Measurements from ENCODE around the gene RAB14.

The RAB14 gene

DNA sequence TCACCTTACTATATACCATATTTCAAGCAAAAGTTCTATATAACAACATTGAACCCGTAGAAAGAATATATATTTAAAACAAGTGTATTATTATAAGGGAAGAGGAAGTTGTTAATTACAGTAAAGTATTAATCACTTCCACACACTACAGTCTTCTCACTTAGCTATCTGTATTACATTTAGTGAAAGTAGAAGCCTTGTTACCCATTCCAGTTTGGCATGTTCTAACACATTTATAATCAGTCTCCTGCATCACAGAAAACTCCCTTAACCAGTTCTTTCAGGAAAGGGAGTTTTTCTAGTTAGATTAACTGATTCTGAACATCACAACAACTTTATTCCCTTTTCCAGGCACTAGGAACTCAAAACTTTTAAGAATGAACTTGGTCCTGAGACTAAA is 6.9 kb downstream of the RAB14 start:
- Histone ChIP-seq H3K27me3 (ENCODE audit: insufficient read depth, poor library complexity, severe bottlenecking) (no peaks in the 10 kb centered on the region), H3K27ac (ENCODE audit: poor library complexity, severe bottlenecking) (peak overlapping the region; percentile 47)

DNA sequence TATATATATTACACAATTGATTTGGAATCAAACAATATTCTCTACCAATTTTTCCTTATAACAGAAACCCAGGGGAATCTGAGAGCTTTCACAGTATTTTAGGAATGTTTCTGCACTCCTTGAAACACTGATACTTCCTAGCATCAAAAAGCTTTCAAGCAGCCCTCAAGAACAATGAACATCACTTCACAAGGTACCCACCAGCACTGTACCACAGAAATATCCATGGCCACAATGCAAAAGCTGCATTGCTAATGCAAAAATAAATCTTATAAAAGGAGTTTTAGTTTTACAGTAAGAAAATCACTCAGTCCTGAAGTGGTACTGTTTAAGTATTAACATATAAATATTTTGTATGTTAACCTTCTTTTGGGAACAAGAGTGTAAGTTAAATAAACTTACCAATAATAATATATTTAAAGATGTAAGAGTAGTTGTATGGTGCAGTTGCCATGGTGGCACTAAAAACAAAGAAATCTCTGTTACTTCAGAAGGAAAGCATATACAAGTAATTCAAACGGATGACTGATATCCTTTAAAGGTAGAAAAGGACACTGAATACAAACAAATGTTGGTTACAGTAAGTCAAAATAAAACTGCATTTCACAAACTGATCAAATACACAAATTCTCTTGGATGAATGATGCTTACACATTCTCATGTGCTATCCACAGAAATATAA is 8.6 kb downstream of the RAB14 start:
- H3K4me3 ChIP-seq (ENCODE audit: severe bottlenecking), result no peak overlapping the region
- TF ChIP-seq, protein P1, sequence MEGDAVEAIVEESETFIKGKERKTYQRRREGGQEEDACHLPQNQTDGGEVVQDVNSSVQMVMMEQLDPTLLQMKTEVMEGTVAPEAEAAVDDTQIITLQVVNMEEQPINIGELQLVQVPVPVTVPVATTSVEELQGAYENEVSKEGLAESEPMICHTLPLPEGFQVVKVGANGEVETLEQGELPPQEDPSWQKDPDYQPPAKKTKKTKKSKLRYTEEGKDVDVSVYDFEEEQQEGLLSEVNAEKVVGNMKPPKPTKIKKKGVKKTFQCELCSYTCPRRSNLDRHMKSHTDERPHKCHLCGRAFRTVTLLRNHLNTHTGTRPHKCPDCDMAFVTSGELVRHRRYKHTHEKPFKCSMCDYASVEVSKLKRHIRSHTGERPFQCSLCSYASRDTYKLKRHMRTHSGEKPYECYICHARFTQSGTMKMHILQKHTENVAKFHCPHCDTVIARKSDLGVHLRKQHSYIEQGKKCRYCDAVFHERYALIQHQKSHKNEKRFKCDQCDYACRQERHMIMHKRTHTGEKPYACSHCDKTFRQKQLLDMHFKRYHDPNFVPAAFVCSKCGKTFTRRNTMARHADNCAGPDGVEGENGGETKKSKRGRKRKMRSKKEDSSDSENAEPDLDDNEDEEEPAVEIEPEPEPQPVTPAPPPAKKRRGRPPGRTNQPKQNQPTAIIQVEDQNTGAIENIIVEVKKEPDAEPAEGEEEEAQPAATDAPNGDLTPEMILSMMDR (IDR thresholded peaks at IDR 0.05; ENCODE audit: poor library complexity, severe bottlenecking), result no peak
- DNase-seq (ENCODE audit: low spot score) (no peak), ATAC-seq (ENCODE audit: low read depth) (no peak)
- H3K27me3 ChIP-seq (ENCODE audit: insufficient read depth, poor library complexity, severe bottlenecking), result no peaks in the 10 kb centered on the region
- H3K4me1 ChIP-seq (ENCODE audit: insufficient read depth, poor library complexity, severe bottlenecking), result peaks cover 57% of the 10 kb centered on the region
- no peak overlapping the region for H3K27ac ChIP-seq (ENCODE audit: poor library complexity, severe bottlenecking)
- H3K9me3 ChIP-seq (ENCODE audit: severe bottlenecking), result no peaks in the 10 kb centered on the region
- H3K36me3 ChIP-seq (ENCODE audit: low read depth), result peaks cover 29% of the 10 kb centered on the region

More for the DNA sequence above, 6.9 kb downstream of the RAB14 start:
- Histone ChIP-seq H3K4me1 (ENCODE audit: insufficient read depth, poor library complexity, severe bottlenecking) (peaks cover 67% of the 10 kb centered on the region), H3K36me3 (ENCODE audit: low read depth) (peaks cover 27% of the 10 kb centered on the region), H3K9me3 (ENCODE audit: severe bottlenecking) (no peaks in the 10 kb centered on the region), H3K4me3 (ENCODE audit: severe bottlenecking) (no peak overlapping the region)
- DNase-seq (ENCODE audit: low spot score) (no peak), ATAC-seq (ENCODE audit: low read depth) (peak; percentile 61; the same call in 2 of the 3 replicates)
- TF ChIP-seq, protein P1 (IDR thresholded peaks at IDR 0.05; ENCODE audit: poor library complexity, severe bottlenecking), result no peak

DNA sequence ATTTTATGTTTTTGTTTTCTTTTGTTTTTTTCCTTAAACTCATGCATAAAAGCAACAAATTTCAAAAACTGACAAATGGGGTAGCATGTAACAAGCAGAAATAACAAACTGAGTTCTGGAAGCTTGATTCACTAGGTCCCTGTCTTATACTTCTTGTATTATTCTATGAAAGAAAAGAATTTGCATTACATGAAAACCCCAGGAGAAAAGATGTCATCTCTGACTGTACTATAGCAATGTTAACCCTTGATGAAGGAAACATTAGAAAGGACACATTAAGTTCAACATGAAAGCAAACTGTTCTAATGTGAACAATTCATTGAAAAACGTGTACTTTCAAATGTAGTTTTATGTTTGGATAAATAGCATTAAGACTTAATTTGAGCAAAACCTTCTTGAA is 9.2 kb downstream of the RAB14 start:
- H3K27ac ChIP-seq (ENCODE audit: poor library complexity, severe bottlenecking), result no peak overlapping the region
- peaks cover 29% of the 10 kb centered on the region for H3K36me3 ChIP-seq (ENCODE audit: low read depth)
- DNase-seq (ENCODE audit: low spot score) (no peak), ATAC-seq (ENCODE audit: low read depth) (no peak)
- H3K4me3 ChIP-seq (ENCODE audit: severe bottlenecking), result no peak overlapping the region
- no peaks in the 10 kb centered on the region for H3K9me3 ChIP-seq (ENCODE audit: severe bottlenecking)
- peaks cover 53% of the 10 kb centered on the region for H3K4me1 ChIP-seq (ENCODE audit: insufficient read depth, poor library complexity, severe bottlenecking)
- no peaks in the 10 kb centered on the region for H3K27me3 ChIP-seq (ENCODE audit: insufficient read depth, poor library complexity, severe bottlenecking)
- TF ChIP-seq, protein P1 (IDR thresholded peaks at IDR 0.05; ENCODE audit: poor library complexity, severe bottlenecking), result no peak

DNA sequence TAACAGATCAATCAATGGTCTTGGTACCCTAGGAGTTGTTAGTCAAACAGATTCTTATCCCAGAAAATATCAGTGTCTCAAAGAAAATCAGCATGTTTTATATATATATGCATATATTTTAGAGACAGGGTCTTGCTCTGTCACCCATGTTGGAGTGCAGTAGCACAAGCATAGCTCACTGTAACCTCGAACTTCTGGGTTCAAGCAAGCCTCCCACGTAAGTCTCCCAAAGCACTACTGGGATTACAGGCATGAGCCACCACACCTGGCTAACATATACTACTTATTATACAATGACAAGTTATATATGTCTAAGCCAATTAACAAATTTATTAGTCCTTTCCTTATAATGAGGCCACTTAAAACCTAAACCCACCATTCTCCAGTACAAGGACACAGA is 10.4 kb downstream of the RAB14 start:
- Histone ChIP-seq H3K36me3 (ENCODE audit: low read depth) (peaks cover 40% of the 10 kb centered on the region), H3K27ac (ENCODE audit: poor library complexity, severe bottlenecking) (no peak overlapping the region), H3K4me1 (ENCODE audit: insufficient read depth, poor library complexity, severe bottlenecking) (peaks cover 40% of the 10 kb centered on the region), H3K27me3 (ENCODE audit: insufficient read depth, poor library complexity, severe bottlenecking) (no peaks in the 10 kb centered on the region), H3K4me3 (ENCODE audit: severe bottlenecking) (no peak overlapping the region), H3K9me3 (ENCODE audit: severe bottlenecking) (no peaks in the 10 kb centered on the region)
- TF ChIP-seq, protein P1 (IDR thresholded peaks at IDR 0.05; ENCODE audit: poor library complexity, severe bottlenecking), result no peak
- ATAC-seq (ENCODE audit: low read depth), result no peak
- DNase-seq (ENCODE audit: low spot score), result no peak

DNA sequence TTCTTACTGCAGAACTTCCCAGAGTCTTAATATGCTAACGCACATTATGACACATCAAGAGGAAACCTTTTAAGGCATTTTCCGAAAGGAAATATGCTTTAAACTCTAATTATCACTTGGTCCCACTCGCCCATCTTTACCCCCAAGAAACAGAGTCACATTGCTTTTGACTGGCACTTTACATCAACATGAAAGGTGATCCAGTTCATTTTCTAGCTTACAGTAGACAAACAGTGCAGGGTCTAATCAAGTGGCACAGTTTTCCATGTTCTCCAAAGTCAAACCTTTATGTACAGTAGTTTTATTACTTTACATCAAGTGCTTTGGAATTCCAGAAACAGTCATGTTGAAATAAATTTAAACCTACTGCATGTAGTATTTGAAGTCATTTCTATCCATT is 12.0 kb downstream of the RAB14 start:
- no peak overlapping the region for H3K4me3 ChIP-seq (ENCODE audit: severe bottlenecking)
- no peaks in the 10 kb centered on the region for H3K27me3 ChIP-seq (ENCODE audit: insufficient read depth, poor library complexity, severe bottlenecking)
- peaks cover 24% of the 10 kb centered on the region for H3K4me1 ChIP-seq (ENCODE audit: insufficient read depth, poor library complexity, severe bottlenecking)
- peaks cover 56% of the 10 kb centered on the region for H3K36me3 ChIP-seq (ENCODE audit: low read depth)
- H3K27ac ChIP-seq (ENCODE audit: poor library complexity, severe bottlenecking), result no peak overlapping the region
- no peak for ATAC-seq (ENCODE audit: low read depth)
- TF ChIP-seq, protein P1 (IDR thresholded peaks at IDR 0.05; ENCODE audit: poor library complexity, severe bottlenecking), result no peak
- DNase-seq (ENCODE audit: low spot score), result no peak
- H3K9me3 ChIP-seq (ENCODE audit: severe bottlenecking), result no peaks in the 10 kb centered on the region

Data from RWPE2 (cell line).